HG03095 (cell line): ENCODE data around the gene PDIA5.
"Not testable (repeated sequence)": the region's sequence is repeated elsewhere in the genome, so short reads cannot be mapped to it uniquely, and the experiment has no call there.

Experiments used
- ATAC-seq: cut with Tn5 transposase; IDR thresholded peaks from one replicate; pipeline ENCODE4 v1.9.1; 2021; ENCODE audit warnings: moderate library complexity; ENCODE audit not compliant: unreplicated experiment

PDIA5 gene

DNA sequence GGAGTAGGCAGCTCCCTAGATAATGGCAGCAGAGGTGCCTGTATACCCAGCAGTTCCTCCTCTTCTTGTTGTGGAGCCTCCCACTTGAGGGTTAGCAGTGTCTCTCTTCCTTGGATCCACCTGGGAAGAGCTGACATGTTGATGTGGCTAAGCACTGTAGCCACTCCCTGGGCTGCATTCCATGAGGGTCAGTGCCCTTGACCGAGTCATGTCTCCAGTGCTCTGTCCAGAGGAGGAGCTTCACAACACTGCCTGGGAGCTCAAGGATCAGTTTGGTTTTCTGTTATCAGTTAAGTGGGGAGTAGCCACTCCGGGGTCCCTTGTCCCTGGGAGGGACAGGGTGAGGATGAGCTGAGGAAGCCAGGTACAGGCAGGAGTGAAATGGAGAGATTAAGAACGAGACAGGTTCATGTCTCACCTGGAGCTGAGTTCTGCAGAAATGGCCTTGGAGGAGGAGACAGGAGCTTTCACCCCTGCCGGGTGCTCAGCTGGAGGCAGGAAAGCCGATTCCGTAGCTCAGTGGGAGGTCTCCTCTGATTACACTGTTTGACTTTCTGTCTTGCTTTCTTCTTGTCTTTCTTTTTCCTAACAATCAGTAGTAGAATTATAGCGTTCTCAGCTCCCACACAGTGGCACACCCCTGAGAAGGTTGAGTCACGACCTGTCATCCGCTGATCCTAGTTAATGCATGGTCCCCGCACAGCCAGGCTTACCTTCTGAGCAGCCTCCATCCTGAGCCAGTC lies 77.0 kb downstream of the PDIA5 start:
- no peak for ATAC-seq

DNA sequence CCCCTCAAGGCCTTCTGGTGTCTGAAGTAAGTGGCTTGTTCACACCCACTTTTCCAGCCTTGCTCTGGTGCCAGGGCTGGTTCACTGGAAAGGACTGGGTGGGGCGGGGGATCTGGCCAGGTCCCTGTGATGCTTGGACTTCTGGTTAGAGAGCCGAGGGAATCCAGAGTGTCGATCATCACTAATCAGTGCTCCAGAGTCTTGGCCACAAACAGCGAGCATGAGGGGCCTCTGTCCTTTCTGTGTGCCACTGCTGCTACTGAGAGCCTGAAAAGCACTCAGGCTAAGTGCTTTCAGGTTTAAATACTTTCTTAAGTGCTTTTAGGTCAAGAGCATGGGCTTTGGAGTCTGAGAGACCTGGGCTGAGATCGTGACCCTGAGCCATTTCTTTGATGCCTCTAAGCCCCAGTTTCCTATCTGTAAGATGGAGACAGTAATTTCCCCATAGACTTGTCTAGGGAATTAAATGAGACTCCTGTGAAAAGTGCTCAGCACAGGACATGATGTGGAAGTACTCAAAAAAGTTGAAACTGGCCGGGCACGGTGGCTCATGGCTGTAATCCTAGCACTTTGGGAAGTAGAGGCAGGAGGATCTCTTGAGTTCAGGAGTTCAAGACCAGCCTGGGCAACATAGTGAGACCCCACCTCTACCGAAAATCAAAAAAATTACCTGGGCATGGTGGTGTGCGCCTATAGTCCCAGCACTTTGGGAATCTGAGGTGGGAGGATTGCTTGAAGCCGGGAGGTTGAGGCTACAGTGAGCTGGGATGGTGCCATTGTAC lies 81.1 kb downstream of the PDIA5 start:
- no peak for ATAC-seq

GRCh38 chr3:123148772-123149171 lies 81.9 kb downstream of the PDIA5 start:
- ATAC-seq = no peak

DNA sequence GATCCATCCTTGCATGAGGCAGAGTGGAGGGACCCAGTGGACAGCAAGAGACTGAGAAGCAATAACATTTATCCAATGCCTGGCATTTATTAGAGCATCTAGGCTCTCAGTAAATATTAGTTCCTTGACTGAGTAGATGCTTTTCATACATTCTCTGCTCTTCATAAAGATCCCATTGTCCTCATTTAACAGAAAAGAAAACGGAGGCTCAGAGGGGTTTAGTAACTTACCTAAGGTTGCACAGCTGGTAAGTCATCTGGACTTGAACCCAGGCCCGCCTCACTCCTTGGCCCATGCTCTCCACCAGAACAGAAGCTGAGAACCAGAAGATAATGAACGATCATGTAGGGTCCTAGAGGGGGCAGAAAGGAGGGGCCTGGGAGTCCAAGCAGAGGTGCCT lies 82.7 kb downstream of the PDIA5 start:
- no peak for ATAC-seq

GRCh38 chr3:123150449-123151215 lies 83.8 kb downstream of the PDIA5 start:
- ATAC-seq = no peak

- no peak for ATAC-seq
Observed at GRCh38 chr3:123151251-123151705, 84.5 kb downstream of the PDIA5 start.

DNA sequence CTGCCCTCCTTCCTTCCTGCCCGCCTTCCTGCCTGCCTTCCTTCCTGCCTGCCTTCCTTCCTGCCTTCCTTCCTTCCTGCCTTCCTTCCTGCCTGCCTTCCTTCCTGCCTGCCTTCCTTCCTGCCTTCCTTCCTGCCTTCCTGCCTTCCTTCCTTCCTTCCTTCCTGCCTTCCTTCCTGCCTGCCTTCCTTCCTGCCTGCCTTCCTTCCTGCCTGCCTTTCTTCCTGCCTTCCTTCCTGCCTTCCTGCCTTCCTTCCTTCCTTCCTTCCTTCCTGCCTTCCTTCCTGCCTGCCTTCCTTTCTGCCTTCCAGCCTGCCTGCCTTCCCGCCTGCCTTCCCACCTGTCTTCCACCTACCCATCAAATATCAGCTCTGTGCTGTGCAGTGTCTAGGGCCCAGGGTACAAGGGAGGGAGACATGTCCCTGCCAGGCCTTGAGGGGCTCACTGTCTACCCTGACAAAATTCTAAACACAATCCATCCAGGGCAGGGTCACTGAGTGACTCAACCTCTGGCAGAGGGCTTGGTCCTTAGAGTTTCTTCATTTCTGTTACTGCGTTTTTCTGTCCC lies 85.1 kb downstream of the PDIA5 start:
- ATAC-seq = not testable (repeated sequence)

DNA sequence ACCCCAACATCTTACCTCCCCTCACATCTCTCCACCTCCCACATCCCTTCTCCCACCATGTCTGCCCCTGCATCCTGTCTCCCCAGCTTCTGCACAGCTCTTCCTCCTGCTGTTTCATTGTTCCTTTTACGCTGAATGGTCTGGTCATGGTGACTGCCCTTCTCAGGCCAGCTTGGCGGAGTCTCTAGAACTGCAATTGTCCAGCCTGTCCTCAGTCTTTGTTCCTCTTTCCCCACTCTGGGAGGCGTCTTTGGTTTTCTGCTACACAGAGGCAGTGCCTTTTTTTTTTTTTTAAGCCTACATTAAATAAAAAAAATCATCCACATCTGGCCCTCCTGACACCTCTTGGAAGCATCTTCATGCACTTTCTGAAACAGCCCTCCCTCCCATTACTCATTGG lies 85.9 kb downstream of the PDIA5 start:
- ATAC-seq = no peak

GRCh38 chr3:123153125-123154019 lies 86.5 kb downstream of the PDIA5 start:
- no peak for ATAC-seq

GRCh38 chr3:123154020-123154985 lies 87.5 kb downstream of the PDIA5 start:
- ATAC-seq = no peak

- ATAC-seq = no peak
Observed at GRCh38 chr3:123155471-123156011, 88.7 kb downstream of the PDIA5 start.

- ATAC-seq = no peak
Observed at GRCh38 chr3:123156276-123156995, 89.6 kb downstream of the PDIA5 start.

DNA sequence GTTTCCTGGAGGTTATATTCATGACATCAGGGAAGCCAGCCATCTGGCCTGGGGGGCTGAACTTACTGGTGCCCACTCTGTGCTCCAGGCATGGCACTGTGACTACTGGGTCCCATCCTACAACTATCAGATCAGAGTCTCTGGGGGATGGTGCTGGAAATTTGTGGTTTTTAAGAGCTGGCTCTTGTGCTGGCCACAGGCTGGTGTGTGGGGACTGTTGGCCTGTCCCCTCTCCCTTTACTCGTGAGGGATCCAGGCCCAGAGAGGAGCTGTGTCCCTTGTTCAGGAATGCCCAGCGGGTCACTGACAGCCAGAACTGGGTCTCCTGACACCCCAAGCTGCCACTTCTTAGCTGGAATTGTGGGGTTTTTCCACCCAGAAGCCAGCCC lies 90.4 kb downstream of the PDIA5 start:
- no peak for ATAC-seq

- no peak for ATAC-seq
Observed at GRCh38 chr3:123157598-123158287, 90.9 kb downstream of the PDIA5 start.

DNA sequence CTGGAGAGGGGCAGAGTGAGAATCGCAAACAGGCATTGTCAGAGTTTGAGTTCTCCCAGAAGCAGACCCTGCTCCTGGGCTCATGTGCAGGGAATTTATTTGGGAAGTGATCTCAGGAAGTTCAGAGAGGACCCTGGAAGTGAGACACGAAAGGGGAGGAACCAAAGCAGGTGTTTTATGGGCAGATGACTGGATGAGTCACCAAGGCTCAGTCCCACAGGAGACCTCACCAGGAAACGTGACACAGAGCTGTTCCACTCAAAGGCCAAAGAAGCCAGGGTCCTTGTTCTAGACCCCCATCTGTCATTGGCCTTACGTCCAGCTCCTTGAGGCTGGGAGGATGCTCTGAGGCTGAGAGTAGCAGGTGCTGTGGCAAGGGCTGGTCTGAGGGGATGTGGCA lies 91.5 kb downstream of the PDIA5 start:
- ATAC-seq = no peak

GRCh38 chr3:123158899-123159390 lies 92.1 kb downstream of the PDIA5 start:
- ATAC-seq = no peak

DNA sequence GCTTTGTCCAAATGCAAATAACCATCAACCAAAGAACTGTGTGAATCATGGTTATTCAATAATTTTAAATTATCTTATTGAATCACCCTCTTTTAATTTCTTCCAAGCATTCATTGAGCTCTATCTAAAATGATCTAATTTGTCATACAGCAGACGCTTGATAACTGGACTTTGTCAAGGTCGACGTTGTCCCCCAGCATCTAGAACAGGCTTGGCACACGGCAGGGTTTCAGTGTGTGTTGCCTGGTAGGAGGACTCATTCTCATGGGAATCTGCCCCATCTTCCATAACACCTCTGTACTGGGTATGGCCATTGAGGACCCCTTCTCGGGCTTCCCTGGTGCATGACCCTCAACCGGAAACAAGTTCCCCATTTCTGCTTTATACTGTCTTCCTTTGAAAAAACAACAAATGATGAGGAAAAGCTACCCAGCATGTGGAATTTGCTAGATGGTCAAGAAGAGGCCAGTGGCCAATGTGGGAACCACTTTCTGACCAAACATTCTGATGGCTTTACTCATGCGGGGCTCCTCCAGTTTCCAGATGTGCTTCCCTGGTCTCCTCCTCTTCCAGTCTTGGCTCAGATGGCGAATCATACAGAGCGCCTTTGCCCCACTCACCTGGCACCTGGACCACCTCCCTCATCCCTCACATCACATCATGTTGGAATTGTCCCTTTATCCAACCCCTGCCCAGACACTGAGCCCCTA lies 93.3 kb downstream of the PDIA5 start:
- no peak for ATAC-seq
